Kidney (tissue), 14 donors: ENCODE data around the gene UBE2D1. TPM values are rescaled to one million over a fixed set of nuclear protein-coding genes. Genes with fewer than 3 reads are reported as not detected.

Experiments
- DNase-seq, 5 donors: peaks; one replicate each; pipeline ENCODE4 v3.0.0-alpha.2; 2013 to 2020
- FAIRE-seq: peaks from 2 replicates; lab custom pipeline; 2012; peaks lifted over from hg19 to GRCh38; lab: Jason Lieb, UNC
- H3K27ac ChIP-seq, 2 donors: one replicate each; pipeline ENCODE4 v1.7.0; 2013; ENCODE audit warnings: low read depth in 2 of 2, low read length in 2 of 2, inconsistent platforms in 1 of 2
- H3K27me3 ChIP-seq: one replicate; pipeline ENCODE4 v1.7.1; 2013; ENCODE audit warnings: low read length, inconsistent platforms; ENCODE audit not compliant: control insufficient read depth, insufficient read depth
- H3K36me3 ChIP-seq, 3 donors: one replicate each; pipeline versions ENCODE4 v1.7.0 to v1.7.1; 2013; ENCODE audit warnings: low read length in 3 of 3, control low read depth in 1 of 3, inconsistent platforms in 1 of 3; ENCODE audit not compliant: insufficient read depth in 3 of 3, control insufficient read depth in 2 of 3
- H3K4me1 ChIP-seq, 3 donors: one replicate each; pipeline versions ENCODE4 v1.7.0 to v1.7.1; 2013; ENCODE audit warnings: low read length in 3 of 3, inconsistent platforms in 1 of 3, low read depth in 1 of 3; ENCODE audit not compliant: control insufficient read depth in 2 of 3, insufficient read depth in 2 of 3
- H3K4me3 ChIP-seq, 3 donors: one replicate each; pipeline versions ENCODE4 v1.7.0 to v1.8.1; 2013; ENCODE audit warnings: low read length in 3 of 3, control low read depth in 1 of 3, inconsistent platforms in 1 of 3
- H3K9ac ChIP-seq, 3 donors: one replicate each; pipeline versions ENCODE4 v1.7.0 to v1.7.1; 2013; ENCODE audit warnings: low read length in 3 of 3, control low read depth in 1 of 3, inconsistent platforms in 1 of 3
- H3K9me3 ChIP-seq, 3 donors: one replicate each; pipeline versions ENCODE4 v1.7.0 to v1.7.1; 2013; ENCODE audit warnings: low read length in 3 of 3, control low read depth in 1 of 3, inconsistent platforms in 1 of 3; ENCODE audit not compliant: control insufficient read depth in 2 of 3, insufficient read depth in 1 of 3
- CTCF ChIP-seq: IDR thresholded peaks from 3 replicates; pipeline ENCODE4 v1.5.1; 2012; ENCODE audit warnings: mild to moderate bottlenecking, moderate library complexity, borderline replicate concordance; ENCODE audit not compliant: insufficient read depth; ENCODE audit errors: extremely low read depth
- intact Hi-C: fragments of 100-400 bp; cut with DNase I; formaldehyde crosslinking; loops from one replicate; pipeline ENCODE4 v1.11.1; 2022
- polyA plus RNA-seq: library from polyadenylated mRNA; stranded (reverse); fragments of 350-450 nt; fragmentation: Illumina TruSeq; extraction: RNeasy Lipid Tissue Mini Kit (QIAGEN cat#74804); gene quantifications from one replicate; pipeline ENCODE4 v1.2.3, GENCODE V29; 2014; ENCODE audit warnings: low read depth, low replicate concordance; ENCODE audit not compliant: insufficient read depth
- total RNA-seq: library from RNA; stranded (reverse); fragmentation: NEBNext Ultra II Directional; extraction: Animal tissue kit (Norgen Biotek cat#: 25700); gene quantifications from one replicate; pipeline ENCODE4 v1.2.1, GENCODE V29; 2021
- donor health status: control.
- donor health status: control.
- donor health status: control.
- donor health status: control.
- donor health status: control.
- donor health status: DM: yes; HTN: yes; CAD: no.
- donor health status: Normal renal cell carcinoma (clear cell type).

UBE2D1 gene
- total and polyA plus RNA-seq, 2 donors from 2014 or later: 12.0 to 15.4 TPM

- FAIRE-seq: no peak
- no peaks in the 10 kb centered on the region for H3K27me3 ChIP-seq
These were observed 38.6 kb downstream of the UBE2D1 start for GRCh38 chr10:58373442-58373827.

GRCh38 chr10:58382489-58382995 is 47.7 kb downstream of the UBE2D1 start:
- TF ChIP-seq CTCF: no peak
- Histone ChIP-seq H3K4me1 (peaks cover 0 to 7% (median 0%) of the 10 kb centered on the region in 3 donors), H3K9ac (no peak overlapping the region), H3K9me3 (no peaks in the 10 kb centered on the region), H3K27ac (no peak overlapping the region), H3K27me3 (no peaks in the 10 kb centered on the region), H3K4me3 (no peak overlapping the region), H3K36me3 (no peaks in the 10 kb centered on the region)
- FAIRE-seq (no peak), DNase-seq (no peak)
- intact Hi-C loops: no loop called here

More at GRCh38 chr10:58373442-58373827, 38.6 kb downstream of the UBE2D1 start:
- Histone ChIP-seq H3K4me1 (no peaks in the 10 kb centered on the region), H3K9ac (no peak overlapping the region), H3K9me3 (no peaks in the 10 kb centered on the region), H3K4me3 (no peak overlapping the region), H3K36me3 (no peaks in the 10 kb centered on the region), H3K27ac (no peak overlapping the region)
- intact Hi-C loops: no loop called here
- no peak for TF ChIP-seq CTCF
- DNase-seq: no peak

GRCh38 chr10:58384095-58384494 is 49.3 kb downstream of the UBE2D1 start:
- no peak for TF ChIP-seq CTCF
- intact Hi-C loops: no loop called here
- peaks cover 4 to 11% (median 9%) of the 10 kb centered on the region in 3 donors for H3K36me3 ChIP-seq
- H3K4me1 ChIP-seq: peaks cover 0 to 7% (median 0%) of the 10 kb centered on the region in 3 donors
- peak overlapping the region in 2 of 3 donors; percentile 79 to 80 for H3K9ac ChIP-seq
- FAIRE-seq (no peak), DNase-seq (peak in 2 of 5 donors; percentile 1 to 5)
- H3K9me3 ChIP-seq: no peaks in the 10 kb centered on the region
- H3K27me3 ChIP-seq: no peaks in the 10 kb centered on the region
- peak overlapping the region; percentile 75 to 98 (median 96) for H3K4me3 ChIP-seq
- H3K27ac ChIP-seq: no peak overlapping the region
